HG03342 (cell line): ENCODE measurements around the gene NIPAL4.
"Not testable (repeated sequence)": the region's sequence is repeated elsewhere in the genome, so short reads cannot be mapped to it uniquely, and the experiment has no call there.

Experiments
- ATAC-seq: cut with Tn5 transposase; IDR thresholded peaks from one replicate; pipeline ENCODE4 v1.9.1; 2021; ENCODE audit warnings: mild to moderate bottlenecking, moderate library complexity; ENCODE audit not compliant: unreplicated experiment

NIPAL4 gene

DNA sequence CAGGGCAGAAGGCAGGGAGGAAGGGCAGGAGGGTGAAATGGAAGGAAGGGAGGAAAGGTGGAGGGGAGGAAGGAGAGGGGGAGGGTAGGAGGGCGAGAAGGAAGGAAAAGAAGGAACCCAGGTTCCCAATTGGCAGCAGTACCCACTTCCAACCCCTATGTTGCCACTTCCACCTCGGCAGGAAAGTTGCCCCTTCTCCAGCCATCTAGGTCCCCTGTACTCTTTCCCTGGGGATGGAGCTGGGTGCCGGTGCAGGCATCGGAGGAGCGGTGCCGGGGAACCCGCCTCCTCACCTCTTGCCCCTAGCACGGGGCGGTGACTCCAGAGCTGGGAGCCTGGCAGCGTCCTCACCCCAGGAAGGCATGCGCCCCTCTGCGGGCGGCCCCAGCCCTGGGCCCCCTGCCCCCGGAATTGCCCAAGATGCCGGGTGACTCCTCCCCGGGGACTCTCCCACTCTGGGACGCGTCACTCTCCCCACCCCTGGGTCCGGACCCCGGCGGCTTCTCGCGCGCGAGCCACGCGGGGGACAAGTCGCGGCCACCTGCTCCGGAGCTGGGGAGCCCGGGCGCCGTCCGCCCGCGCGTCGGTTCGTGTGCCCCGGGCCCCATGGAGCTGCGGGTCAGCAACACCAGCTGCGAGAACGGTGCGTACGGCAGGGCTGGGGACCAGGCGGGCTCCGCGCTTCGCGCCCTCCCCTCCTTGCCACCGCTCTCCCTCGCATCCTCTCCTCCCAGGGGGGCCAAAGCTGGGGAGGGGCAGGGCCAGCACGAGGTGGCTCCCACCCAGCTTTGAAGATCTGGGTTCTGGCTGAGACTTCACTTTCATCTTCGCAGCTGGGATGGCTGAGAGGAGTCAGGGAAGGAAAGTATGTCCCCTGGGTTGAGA, at the start of gene NIPAL4:
NIPAL4 (plus strand) TSS at position 499 of the 885 bp plus-strand sequence; CDS start at position 607, 108 bp downstream.
- no peak for ATAC-seq

DNA sequence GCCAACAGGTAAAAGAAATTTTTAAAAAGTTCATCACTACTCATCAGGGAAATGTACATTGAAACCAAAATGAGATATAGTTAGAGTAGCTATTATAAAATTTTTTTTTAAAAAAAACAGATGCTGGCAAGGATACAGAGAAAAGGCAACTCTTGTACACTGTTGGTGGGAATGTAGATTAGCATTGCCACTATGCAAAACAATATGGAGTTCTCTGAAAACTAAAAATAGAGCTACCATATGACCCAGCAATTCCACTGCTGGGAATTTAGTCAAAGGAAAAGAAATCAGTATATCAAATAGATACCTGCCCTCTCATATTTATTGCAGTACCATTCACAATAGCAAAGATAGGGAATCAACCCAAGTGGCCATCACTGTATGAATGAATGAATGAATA, 44.2 kb upstream of the NIPAL4 start:
- no peak for ATAC-seq

DNA sequence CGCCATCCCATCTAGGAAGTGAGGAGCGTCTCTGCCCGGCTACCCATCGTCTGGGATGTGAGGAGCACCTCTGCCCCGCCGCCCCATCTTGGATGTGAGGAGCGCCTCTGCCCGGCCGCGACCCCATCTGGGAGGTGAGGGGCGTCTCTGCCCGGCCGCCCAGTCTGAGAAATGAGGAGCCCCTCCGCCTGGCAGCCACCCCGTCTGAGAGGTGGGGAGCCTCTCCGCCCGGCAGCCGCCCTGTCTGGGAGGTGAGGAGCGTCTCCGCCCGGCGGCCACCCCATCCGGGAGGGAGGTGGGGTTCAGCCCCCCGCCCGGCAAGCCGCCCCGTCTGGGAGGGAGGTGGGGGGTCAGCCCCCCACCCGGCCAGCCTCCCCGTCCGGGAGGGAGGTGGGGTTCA, 40.5 kb upstream of the NIPAL4 start:
- ATAC-seq = not testable (repeated sequence)

DNA sequence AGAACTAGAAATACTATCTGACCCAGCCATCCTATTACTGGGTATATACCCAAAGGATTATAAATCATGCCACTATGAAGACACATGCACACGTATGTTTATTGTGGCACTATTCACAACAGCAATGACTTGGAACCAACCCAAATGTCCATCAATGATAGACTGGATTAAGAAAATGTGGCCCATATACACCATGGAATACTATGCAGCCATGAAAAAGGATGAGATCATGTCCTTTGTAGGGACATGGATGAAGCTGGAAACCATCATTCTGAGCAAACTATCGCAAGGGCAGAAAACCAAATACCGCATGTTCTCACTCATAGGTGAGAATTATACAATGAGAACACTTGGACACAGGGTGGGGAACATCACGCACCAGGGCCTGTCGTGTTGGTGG, 30.1 kb upstream of the NIPAL4 start:
- ATAC-seq = not testable (repeated sequence)

DNA sequence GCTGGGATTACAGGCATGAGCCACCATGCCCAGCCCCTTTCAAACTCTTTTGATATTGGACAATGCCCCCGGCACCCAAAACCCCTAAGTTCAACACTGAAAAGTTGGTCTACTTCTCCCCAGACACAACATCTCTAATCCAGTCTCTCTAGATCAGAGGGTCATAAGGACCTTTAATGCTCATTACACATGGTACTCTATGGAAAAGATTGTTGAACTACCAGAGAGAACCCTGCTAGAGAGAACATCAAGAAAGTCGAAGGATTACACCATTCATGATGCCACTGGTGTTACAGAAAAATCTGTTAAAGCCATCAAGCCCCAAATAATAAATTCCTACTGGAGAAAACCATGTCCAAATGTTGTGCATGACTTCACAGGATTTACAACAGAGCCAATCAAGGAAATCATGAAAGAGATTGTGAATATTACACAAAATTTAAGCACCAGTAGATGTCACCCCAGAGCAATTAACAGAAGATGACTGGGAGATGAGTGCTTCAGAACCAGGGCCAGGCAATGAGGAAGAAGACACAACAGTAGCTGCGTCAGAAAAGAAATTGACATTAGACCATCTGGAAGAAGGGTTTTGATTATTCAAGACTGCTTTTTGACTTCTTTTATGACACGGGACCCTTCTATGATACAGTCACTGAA, 28.3 kb upstream of the NIPAL4 start:
- peak; percentile 78 for ATAC-seq

DNA sequence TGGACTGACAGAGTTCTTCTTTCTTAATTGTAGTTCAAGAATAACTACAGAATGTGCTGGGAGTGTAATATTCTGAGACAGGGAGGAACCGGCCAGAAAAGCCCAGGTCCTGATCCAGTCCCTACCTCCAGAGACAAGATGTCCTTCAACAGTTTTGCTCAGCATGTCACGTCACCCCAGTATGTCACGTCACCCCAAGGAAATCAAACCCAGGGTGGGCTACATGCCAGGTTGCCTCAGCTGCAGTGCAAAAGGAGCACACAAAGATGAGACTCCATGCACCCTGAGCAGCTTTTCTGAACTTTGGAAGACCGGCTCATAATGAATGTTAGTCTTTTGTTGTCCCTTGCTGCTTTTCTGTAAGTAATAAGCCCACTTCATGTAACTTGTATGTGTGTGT, 25.9 kb upstream of the NIPAL4 start:
- ATAC-seq = no peak

DNA sequence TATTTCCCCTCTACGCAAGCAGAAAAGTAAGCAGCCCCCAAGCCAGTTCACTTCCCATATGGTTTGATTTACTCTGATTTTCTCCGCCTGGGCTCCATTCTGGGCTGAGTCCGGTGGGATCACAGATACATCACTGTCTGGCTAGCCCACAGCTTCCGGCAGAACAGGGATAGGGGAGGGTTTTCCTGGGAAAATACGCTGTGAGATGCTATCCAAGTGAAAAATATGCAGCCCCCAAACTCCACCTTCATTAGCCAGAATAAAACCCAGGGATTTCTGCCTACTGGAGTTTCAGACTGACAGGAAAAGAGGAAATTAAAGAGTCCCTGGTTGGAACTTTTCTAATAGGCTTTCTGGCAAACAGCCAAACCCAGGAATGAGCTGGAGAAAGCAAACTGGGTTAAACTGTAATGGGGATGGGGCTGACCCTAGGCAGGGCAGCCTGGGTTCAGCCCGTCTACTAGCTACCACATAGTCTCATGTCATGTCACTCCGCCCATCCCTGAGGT, 16.9 kb upstream of the NIPAL4 start:
- ATAC-seq = no peak

DNA sequence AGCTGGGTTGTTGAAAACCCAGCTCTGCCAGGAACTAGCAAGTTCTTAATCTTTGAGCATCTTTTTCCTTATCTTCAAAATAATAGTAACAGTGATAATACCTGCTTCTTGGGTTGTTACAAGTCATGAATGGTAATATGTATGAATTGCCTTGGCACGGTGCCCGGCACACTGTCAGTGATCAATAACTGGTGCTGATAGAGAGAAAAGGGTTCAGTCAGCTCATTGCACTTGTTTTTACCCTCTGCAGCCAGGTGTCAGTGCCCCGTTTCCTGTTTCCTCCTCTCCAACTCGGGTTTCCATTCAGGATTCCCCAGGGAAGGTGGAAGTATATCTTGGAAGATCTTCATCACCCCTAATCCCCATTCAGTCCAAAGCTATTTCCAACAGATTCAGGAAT, 15.8 kb upstream of the NIPAL4 start:
- no peak for ATAC-seq

DNA sequence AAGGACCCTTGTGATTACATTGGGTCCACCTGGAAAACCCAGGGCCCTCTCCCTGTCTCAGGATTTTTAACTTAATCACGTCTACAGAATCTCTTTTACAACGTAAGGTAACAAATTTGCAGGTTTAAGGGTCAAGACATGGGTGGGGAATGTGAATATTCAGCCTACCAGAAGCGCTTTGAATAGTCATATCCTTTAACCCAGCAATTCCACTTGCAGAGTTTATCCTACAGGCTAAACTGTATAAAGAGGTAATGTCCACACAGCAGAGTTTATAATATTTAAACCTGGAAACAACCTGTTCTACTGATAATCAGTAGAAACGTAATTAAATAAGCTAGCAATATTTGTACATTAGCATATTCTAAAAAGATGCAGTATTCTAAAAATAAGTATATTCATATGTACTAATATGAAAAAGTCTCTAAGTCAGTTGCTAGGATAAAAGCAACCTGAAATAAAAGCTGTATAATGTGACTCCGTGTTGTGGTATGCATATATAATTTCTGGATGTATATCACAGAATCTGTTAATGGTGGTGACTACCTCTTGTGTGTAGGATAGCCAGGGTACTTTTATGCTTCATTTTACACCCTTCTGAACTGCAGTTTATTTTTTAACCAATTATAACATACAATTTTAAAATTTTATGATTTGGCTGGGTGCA, 14.1 kb upstream of the NIPAL4 start:
- ATAC-seq = no peak

DNA sequence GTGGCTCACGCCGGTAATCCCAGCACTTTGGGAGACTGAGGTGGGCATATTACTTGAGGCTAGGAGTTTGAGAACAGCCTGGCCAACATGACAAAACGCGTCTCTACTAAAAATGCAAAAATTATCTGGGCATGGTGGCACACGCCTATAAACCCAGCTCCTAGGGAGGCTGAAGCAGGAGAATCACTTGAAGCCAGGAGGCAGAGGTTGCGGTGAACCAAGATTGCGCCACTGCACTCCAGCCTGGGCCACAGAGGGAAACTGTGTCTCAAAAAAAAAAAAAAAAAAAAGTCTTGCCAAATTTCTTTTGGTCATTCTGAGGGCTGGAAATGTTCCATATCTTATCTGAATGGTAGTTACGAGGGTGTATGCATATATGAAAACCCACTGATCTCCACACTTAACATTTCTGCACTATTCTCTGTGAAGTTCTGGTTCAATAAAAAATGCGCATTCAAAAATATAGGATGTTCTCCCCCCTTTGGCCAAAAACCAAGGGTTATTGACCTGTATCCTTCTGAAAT, 13.5 kb upstream of the NIPAL4 start:
- no peak for ATAC-seq

DNA sequence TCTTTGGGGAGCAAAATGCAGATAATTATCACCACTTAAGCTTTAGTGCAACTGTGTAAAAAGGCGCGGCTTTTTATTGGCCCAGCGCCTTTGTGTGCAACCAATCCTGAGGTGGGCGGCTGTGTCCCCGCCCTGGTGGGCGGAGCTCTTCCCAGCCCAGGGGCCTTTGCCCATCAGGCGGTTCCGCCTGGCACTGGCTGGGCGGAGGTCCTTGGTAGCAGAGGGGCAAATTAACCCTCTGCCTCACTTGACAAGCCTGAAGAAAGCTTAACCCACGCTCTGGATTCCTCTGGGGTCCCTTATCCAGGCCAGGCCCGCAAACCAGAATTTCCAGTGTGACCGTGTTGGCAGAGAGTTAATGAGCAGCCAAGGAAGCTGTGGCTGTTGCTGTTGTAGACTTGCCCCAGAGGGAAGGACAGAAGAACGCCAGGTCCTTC, 12.8 kb upstream of the NIPAL4 start:
- no peak for ATAC-seq

DNA sequence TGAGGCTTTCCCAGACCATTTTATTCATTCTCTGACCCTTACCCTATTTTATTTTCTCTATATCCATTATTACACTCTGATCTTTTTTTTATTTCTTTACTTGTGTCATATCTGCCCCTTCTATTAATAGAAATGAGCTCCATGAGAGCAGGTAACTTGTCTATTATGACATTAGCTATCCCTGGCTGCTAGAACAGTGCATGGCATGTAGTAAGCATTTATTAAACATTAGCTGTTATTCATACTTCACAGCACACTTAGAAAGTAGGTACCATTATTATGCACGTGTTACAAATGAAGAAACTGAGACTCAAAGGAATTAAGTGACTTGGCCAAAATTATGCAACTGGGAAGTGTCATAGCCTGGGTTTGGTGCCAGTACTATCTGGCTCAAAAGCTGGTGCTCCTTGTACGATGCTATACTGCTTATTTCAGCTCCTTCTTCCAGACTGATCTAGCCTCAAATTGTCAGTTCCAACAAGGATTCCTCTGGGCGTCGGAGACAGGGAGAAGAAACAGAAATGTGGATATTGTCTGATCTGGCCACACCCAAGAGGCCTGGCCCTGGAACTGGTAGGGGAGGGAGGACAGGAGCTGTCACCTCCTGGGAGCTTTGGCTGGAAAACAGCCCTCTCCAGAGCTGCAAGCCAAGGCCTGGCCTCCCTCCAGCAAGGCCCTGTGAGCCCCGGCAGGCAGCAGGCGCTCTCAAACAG, 10.8 kb upstream of the NIPAL4 start:
- ATAC-seq = no peak

DNA sequence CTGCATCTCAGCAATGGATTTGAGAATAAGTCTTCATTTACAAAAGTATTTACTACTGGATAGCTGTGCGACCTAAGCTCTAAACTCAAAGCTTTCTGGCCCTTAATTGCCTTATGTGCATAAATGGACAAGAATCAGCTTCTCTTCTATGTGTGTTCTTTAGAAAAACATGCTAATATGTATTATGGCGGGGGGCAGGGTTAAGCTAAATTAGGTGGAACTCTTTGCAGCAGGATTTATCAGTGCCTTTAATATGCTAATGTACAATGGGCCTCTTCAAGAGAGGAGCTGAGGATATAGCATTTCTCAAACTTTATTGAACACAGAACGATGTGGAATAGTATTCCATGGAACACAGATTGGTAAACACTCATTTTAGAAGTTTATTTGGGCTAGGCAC, 10.0 kb upstream of the NIPAL4 start:
- no peak for ATAC-seq

DNA sequence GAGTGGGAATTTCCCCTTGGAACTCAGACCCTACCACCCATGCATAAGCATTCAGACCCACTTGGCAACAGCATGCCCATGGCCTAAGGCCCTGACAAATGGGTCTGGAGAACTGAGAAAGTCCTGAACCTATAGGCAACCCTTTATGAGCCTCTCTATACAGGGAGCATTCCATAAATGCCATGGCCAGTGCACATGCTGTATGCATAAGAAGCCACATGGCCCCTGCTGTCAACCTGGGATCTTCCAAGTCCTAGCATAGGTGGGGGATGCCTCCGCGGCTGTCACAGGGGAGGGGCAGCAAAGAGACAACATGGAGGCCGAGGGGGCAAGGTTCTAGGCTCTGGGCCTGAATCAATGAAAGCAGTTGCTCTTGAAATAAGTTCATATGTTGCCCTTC, 8.2 kb upstream of the NIPAL4 start:
- ATAC-seq = no peak

DNA sequence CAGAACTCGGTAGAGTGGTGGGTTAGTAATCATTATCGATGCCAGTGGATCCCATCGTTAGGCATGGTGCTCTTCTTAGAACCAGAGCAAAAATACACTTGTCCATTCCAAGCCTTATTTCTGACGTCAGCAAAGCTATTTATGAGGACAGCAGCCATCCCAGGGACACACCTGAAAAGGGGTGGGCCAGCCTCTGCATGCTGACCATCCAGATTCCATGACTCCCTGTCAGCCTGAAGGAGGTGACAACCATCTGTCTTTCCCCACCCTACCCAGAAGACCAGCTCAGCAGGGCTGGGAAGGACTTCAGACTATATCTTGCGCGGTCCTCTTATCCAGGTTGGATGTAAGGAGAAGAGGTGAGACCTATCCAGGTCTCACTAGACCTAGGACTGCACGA, 5.7 kb upstream of the NIPAL4 start:
- no peak for ATAC-seq

DNA sequence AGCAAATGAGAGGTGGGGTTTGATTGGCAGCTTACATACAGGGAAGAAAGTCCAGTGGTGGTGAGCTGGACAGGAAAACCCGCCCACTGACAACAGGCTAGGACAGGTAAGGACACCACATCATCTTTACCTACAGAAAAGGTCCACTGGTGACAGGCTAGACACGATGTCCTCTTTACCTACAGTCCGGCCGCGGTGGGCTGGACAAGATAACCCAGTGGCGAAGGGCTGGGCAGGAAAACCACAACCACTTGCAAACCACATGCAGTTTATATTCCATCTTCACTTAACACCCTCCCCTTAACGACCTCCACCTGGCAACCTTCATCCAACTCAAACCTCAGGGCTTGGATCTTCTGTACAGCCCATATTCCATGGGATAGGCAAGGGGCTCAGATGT, 5.0 kb upstream of the NIPAL4 start:
- ATAC-seq = no peak

DNA sequence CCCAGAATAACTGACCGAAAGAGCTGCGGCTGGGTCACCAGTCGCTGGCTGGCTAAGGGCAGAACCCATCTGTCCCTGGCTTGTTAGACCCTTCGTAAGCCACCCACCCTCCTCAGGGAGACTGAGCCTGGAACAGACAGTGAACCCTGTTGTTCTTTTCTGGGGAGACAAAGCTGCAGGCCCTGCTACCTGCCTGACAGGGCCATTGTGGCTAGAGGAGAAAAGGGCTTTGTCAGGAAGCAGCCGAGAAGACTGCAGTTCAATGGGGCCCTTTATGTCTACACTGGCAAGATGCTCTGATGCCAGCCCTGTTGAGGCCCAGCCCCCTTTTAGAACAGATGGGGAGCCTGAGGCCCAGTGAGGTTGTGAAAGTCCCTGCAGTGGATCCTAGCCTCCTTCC, 3.7 kb upstream of the NIPAL4 start:
- ATAC-seq = no peak

DNA sequence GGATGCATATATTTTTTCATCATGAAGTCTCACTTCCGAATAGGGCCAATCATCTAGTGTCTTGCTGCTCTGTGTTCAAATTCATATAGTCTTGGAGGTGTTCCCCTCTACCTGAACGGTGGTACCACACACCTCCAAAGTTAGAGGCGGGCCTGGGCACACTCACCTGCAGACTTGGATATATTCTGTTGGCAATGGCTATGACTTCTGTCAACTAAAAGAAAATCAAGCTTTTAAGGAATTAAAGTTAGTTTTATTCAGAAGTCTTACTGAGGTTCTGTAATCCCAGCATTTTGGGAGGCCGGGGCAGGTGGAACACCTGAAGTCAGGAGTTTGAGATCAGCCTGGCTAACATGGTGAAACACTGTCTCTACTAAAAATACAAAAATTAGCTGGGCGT, 2.6 kb upstream of the NIPAL4 start:
- ATAC-seq = no peak

DNA sequence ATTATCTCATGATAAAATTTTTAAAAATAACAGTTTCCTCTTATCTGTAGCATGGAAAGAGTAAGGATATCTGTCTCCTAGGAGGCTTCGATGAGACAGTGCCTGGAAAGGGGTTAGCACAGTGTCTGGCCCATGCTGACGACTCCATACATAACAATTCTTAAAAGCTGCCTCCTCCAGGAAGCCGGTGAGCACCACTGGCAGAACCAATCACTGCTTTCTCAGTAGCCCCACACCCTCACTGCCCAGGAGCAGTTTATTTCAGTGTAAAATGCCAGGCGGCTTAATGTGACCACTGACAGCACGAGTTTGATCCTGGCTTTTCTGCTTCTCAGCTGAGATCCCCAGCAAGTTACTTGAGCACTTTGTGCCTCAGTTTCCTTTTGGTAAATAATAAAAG, 1.2 kb upstream of the NIPAL4 start:
- ATAC-seq = no peak

DNA sequence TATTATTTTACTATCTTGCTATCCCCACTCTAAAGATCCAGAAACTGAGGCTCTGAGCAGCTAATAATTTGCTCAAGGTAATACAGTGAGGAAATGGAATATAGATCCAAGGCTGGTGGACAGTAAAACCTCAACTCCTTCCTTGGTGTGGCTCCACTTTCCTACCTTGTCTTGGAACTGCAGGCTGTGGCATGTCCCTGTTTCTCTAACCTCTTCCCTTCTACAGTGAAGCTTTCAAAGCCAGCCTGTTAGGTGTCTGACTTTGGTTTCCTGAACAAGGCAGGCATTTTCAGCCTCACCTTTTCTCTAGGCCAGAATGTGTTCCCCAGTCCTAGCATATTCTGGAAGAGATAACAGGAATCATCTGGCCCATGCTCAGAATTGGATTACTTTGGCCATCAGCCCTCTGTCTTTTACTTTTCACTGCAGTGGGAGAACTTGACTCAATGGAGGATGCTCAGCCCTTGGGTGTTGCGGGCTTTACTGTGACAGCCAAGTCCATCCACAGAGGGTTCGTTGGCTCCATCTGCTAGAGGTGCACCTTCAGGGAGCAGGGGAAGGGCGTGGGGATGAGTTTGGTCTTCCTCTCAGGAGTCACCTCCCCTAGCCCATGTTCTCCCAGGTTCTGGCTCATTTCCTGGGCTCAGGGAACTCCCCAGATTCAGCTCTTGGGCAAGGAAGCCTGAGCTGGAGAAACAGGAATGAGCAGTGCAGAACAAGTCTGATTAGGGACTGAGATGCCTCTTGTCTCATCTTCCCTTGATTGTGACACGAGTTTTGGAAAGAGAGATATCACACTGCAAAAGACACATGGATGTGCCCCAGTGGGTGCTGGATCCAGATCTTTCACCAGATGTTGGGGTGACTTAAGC, 1.1 kb downstream of the NIPAL4 start:
- ATAC-seq = no peak
